ENCODE results near the gene TBC1D9. TPM values are rescaled to one million over a fixed set of nuclear protein-coding genes. Genes with fewer than 3 reads are reported as not detected.

Gene TBC1D9
- polyA plus RNA-seq, 2 of the 4 experiments (the other 2 are of a cell fraction), result 5.6 to 11.8 TPM

- no peak for TF ChIP-seq FOSL2 (IDR thresholded peaks at IDR 0.05)
- no peak for TF ChIP-seq FOSL2 (CRISPR knock-in tag; IDR thresholded peaks at IDR 0.05)
- no peak for TF ChIP-seq FOSB (CRISPR knock-in tag; IDR thresholded peaks at IDR 0.05)
- TF ChIP-seq MYC (IDR thresholded peaks at IDR 0.05; ENCODE audit: borderline replicate concordance, low read length), result no peak
- TF ChIP-seq TP53 (CRISPR knock-in tag; IDR thresholded peaks at IDR 0.05), result no peak
- no peak for TF ChIP-seq USF2 (IDR thresholded peaks at IDR 0.05)
- TF ChIP-seq HDAC2 (IDR thresholded peaks at IDR 0.05), result no peak
- no peak for TF ChIP-seq RARB (CRISPR knock-in tag; IDR thresholded peaks at IDR 0.05)
- TF ChIP-seq SMC3 (IDR thresholded peaks at IDR 0.05), result no peak
- no peak for TF ChIP-seq HOXB5 (CRISPR knock-in tag; IDR thresholded peaks at IDR 0.05)
- TF ChIP-seq RCOR1 (IDR thresholded peaks at IDR 0.05; ENCODE audit: low read depth, low read length), result no peak
- no peak for TF ChIP-seq MAFK (IDR thresholded peaks at IDR 0.05; ENCODE audit: partially characterized antibody)
- TF ChIP-seq SREBF2 (IDR thresholded peaks at IDR 0.05), result no peak
- no peak for TF ChIP-seq FOXS1 (CRISPR knock-in tag; IDR thresholded peaks at IDR 0.05)
- TF ChIP-seq BCL3 (IDR thresholded peaks at IDR 0.05), result no peak
- TF ChIP-seq CBX8 (IDR thresholded peaks at IDR 0.05), result no peak
- no peak for TF ChIP-seq ZFP36 (IDR thresholded peaks at IDR 0.05; ENCODE audit: borderline replicate concordance, partially characterized antibody)
- no peak for TF ChIP-seq CBX2 (IDR thresholded peaks at IDR 0.05; ENCODE audit: borderline replicate concordance, low read depth)
- no peak for TF ChIP-seq BHLHE40 (IDR thresholded peaks at IDR 0.05; ENCODE audit: low read depth, low read length)
- Histone ChIP-seq H3K4me1 (no peaks in the 10 kb centered on the region), H3K4me3 (no peak overlapping the region), H3K9me3 (no peaks in the 10 kb centered on the region), H3K4me2 (no peak overlapping the region), H3K27ac (no peak overlapping the region)
- DNase-seq (ENCODE audit: low read depth in 1 of 2, low spot score in 1 of 2) (no peak), ATAC-seq (no peak), FAIRE-seq (no peak)
- CTCF ChIA-PET, result no interaction called here
- POLR2A ChIA-PET, result no interaction called here
Observed at GRCh38 chr4:140774956-140775355, 18.8 kb upstream of the TBC1D9 start.

GRCh38 chr4:140774510-140774909, 18.3 kb upstream of the TBC1D9 start:
- no peak for ATAC-seq
- WGBS (ENCODE audit: missing lambda C conversion rate), result 58% methylated on average over 6 of the region's 6 CpGs
- DNase-seq (ENCODE audit: low read depth in 1 of 2, low spot score in 1 of 2), result no peak
- Histone ChIP-seq H3K4me1 (no peaks in the 10 kb centered on the region), H3K4me2 (no peak overlapping the region), H3K27ac (no peak overlapping the region), H3K4me3 (no peak overlapping the region), H3K9me3 (no peaks in the 10 kb centered on the region)
- ChIA-PET POLR2A (no interaction called here), CTCF (no interaction called here)
- no peak for TF ChIP-seq POLR2A (IDR thresholded peaks at IDR 0.05; ENCODE audit: low read length)
- TF ChIP-seq HOXB13 (CRISPR knock-in tag; IDR thresholded peaks at IDR 0.05; ENCODE audit: low read depth), result no peak
- TF ChIP-seq REST (IDR thresholded peaks at IDR 0.05), result no peak
- no peak for TF ChIP-seq ZSCAN20 (CRISPR knock-in tag; IDR thresholded peaks at IDR 0.05)
- no peak for TF ChIP-seq FOSB (CRISPR knock-in tag; IDR thresholded peaks at IDR 0.05)
- TF ChIP-seq CBX8 (IDR thresholded peaks at IDR 0.05), result no peak
- TF ChIP-seq BHLHE40 (IDR thresholded peaks at IDR 0.05; ENCODE audit: low read depth, low read length), result no peak
- no peak for TF ChIP-seq POLR2AphosphoS2 (conservative IDR thresholded peaks at IDR 0.05; ENCODE audit: low read length)
- TF ChIP-seq CTCF (IDR thresholded peaks at IDR 0.05), result no peak
- no peak for TF ChIP-seq TP53 (CRISPR knock-in tag; IDR thresholded peaks at IDR 0.05)
- no peak for TF ChIP-seq TFCP2L1 (CRISPR knock-in tag; IDR thresholded peaks at IDR 0.05)
- TF ChIP-seq USF2 (IDR thresholded peaks at IDR 0.05), result no peak
- TF ChIP-seq GATA3 (IDR thresholded peaks at IDR 0.05; ENCODE audit: borderline replicate concordance), result no peak
- no peak for TF ChIP-seq PBX3 (IDR thresholded peaks at IDR 0.05)
- TF ChIP-seq RNF2 (IDR thresholded peaks at IDR 0.05; ENCODE audit: borderline replicate concordance, low read depth), result no peak
- TF ChIP-seq MAFK (IDR thresholded peaks at IDR 0.05; ENCODE audit: partially characterized antibody), result no peak
- FAIRE-seq, result no peak
